Peyer's patch (tissue), 4 donors: ENCODE data around the gene KRTAP19-5. TPM values are rescaled to one million over a fixed set of nuclear protein-coding genes. Genes with fewer than 3 reads are reported as not detected.

Experiments used
- DNase-seq, 3 donors: peaks; one replicate each; pipeline ENCODE4 v3.0.0-alpha.2; 2017 to 2019
- H3K27ac ChIP-seq, 4 donors: fragments of 200-600 bp; sonication (generic); one replicate each; pipeline ENCODE4 v1.5.1; 2016 to 2019
- H3K27me3 ChIP-seq, 2 donors: fragments of 200-600 bp; sonication (generic); one replicate each; pipeline ENCODE4 v1.5.1; 2019
- H3K36me3 ChIP-seq, 3 donors: fragments of 200-600 bp; sonication (generic); one replicate each; pipeline ENCODE4 v1.5.1; 2016 to 2019
- H3K4me1 ChIP-seq, 4 donors: fragments of 200-600 bp; sonication (generic); one replicate each; pipeline ENCODE4 v1.5.1; 2016 to 2019
- H3K4me3 ChIP-seq, 4 donors: fragments of 200-600 bp; sonication (generic); 1 replicate in 3 of 4; 2 replicates in 1 of 4; pipeline ENCODE4 v1.5.1; 2016 to 2019; ENCODE audit warnings: mild to moderate bottlenecking in 1 of 4
- H3K9me3 ChIP-seq, 4 donors: fragments of 200-600 bp; sonication (generic); one replicate each; pipeline ENCODE4 v1.5.1; 2016 to 2019; ENCODE audit warnings: mild to moderate bottlenecking in 1 of 4
- POLR2A ChIP-seq, 2 donors: fragments of 450-650 bp; IDR thresholded peaks; one replicate each; pipeline ENCODE4 v1.5.1; 2017; ENCODE audit warnings: antibody characterized with exemption in 2 of 2, mild to moderate bottlenecking in 2 of 2, moderate library complexity in 2 of 2
- total RNA-seq, 4 donors: library from RNA; depleted of rRNA; stranded (reverse); fragments of >200 nt; gene quantifications; one replicate each; pipeline ENCODE4 v1.1.0, GENCODE V29; 2016
- TF ChIP-seq, protein P1 (sequence below), 6 experiments: fragments of 450-650 bp in 4 of 6; fragments of 200-600 bp in 2 of 6; sonication (generic) in 1 of 6; IDR thresholded peaks; one replicate each; pipeline ENCODE4 v1.5.1; 2017 to 2019; ENCODE audit warnings: antibody characterized with exemption in 6 of 6, mild to moderate bottlenecking in 3 of 6, moderate library complexity in 1 of 6

Gene KRTAP19-5
- total RNA-seq, 4 donors from 2014 or later = not detected

DNA sequence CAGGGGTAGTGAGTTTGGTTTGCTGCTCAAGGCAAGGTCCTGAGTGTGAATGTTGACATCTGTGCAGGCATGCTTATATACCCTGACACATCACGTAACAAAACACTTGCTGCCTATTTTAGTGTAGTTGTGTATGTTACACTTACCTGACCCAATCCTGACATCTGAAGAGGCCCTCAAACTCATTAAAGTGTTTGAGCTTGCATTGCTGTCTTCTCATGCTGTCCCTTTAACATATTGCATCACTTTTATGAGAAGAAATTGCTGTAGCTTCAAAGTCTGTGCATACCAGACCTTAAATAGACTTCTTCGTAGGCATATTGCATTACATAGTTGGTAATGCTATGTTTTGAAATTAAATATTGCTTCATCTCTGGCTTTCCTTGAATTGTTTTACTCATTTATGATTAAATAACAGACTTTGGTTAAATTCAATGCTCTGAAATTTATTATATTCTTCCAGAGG, 9.9 kb downstream of the KRTAP19-5 start, which contains the start of gene KRTAP19-3:
Gene KRTAP19-3, minus strand, starts transcription at position 51 of the 466 bp plus-strand sequence. CDS start 56 bp downstream, outside the sequence.
- H3K4me1 ChIP-seq = no peaks in the 10 kb centered on the region
- TF ChIP-seq, protein P1, sequence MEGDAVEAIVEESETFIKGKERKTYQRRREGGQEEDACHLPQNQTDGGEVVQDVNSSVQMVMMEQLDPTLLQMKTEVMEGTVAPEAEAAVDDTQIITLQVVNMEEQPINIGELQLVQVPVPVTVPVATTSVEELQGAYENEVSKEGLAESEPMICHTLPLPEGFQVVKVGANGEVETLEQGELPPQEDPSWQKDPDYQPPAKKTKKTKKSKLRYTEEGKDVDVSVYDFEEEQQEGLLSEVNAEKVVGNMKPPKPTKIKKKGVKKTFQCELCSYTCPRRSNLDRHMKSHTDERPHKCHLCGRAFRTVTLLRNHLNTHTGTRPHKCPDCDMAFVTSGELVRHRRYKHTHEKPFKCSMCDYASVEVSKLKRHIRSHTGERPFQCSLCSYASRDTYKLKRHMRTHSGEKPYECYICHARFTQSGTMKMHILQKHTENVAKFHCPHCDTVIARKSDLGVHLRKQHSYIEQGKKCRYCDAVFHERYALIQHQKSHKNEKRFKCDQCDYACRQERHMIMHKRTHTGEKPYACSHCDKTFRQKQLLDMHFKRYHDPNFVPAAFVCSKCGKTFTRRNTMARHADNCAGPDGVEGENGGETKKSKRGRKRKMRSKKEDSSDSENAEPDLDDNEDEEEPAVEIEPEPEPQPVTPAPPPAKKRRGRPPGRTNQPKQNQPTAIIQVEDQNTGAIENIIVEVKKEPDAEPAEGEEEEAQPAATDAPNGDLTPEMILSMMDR (IDR thresholded peaks at IDR 0.05) = no peak
- TF ChIP-seq POLR2A (IDR thresholded peaks at IDR 0.05) = no peak
- H3K27ac ChIP-seq = no peak within 1 kb of the TSS
- H3K27me3 ChIP-seq = no peaks in the 10 kb centered on the region
- no peak for DNase-seq
- no peak within 1 kb of the TSS for H3K4me3 ChIP-seq
- H3K9me3 ChIP-seq = no peaks in the 10 kb centered on the region
- no peaks in the 10 kb centered on the region for H3K36me3 ChIP-seq

DNA sequence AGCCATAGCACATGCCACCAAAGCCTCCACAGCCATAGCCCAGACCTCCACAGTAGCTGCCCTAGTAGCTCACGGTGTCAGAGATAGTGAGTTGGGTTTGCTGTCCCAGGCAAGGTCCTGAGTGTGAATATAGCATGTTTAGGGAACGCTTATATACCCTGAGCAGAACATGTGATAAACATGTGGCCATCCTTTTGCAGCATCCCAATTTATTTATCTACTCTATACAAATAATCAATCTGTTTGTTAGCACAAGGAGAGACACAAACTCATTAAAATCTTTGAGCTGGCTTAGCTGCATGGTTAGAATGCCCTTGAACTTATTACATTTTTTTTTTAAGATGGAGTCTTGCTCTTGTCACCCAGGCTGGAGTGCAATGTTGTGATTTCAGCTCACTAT, 14.6 kb downstream of the KRTAP19-5 start, which contains the start of gene KRTAP19-2:
Gene KRTAP19-2, minus strand, starts transcription at position 101 of the 400 bp plus-strand sequence. Its CDS starts 88 bp downstream, at position 13.
- H3K4me3 ChIP-seq = no peak within 1 kb of the TSS
- no peaks in the 10 kb centered on the region for H3K27me3 ChIP-seq
- H3K36me3 ChIP-seq = no peaks in the 10 kb centered on the region
- no peak for TF ChIP-seq POLR2A (IDR thresholded peaks at IDR 0.05)
- TF ChIP-seq, protein P1 (IDR thresholded peaks at IDR 0.05) = no peak
- DNase-seq = no peak
- H3K27ac ChIP-seq = no peak within 1 kb of the TSS
- H3K9me3 ChIP-seq = no peaks in the 10 kb centered on the region
- no peaks in the 10 kb centered on the region for H3K4me1 ChIP-seq

DNA sequence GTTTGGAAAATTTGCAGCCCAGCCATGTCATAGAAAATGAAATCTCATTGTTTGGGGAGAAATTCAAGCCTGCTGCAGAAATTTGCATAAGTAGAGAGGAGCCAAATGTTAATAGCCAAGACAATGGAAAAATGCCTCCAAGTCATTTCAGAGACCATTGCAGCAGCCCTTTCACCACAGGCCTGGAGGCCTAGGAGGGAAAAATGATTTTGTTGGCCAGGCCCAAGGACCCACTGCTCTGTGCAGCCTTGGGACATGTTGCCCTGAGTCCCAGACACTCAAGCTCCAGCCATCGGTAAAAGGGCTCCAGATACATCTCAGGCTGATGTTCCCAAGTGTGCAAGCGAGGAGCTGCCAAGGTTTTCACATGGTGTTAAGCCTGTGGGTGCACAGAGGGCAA, 15.8 kb downstream of the KRTAP19-5 start:
- Histone ChIP-seq H3K36me3 (no peaks in the 10 kb centered on the region), H3K4me1 (no peaks in the 10 kb centered on the region), H3K4me3 (no peak overlapping the region), H3K27me3 (no peaks in the 10 kb centered on the region), H3K27ac (no peak overlapping the region), H3K9me3 (no peaks in the 10 kb centered on the region)
- no peak for TF ChIP-seq POLR2A (IDR thresholded peaks at IDR 0.05)
- TF ChIP-seq, protein P1 (IDR thresholded peaks at IDR 0.05) = no peak
- DNase-seq = no peak

DNA sequence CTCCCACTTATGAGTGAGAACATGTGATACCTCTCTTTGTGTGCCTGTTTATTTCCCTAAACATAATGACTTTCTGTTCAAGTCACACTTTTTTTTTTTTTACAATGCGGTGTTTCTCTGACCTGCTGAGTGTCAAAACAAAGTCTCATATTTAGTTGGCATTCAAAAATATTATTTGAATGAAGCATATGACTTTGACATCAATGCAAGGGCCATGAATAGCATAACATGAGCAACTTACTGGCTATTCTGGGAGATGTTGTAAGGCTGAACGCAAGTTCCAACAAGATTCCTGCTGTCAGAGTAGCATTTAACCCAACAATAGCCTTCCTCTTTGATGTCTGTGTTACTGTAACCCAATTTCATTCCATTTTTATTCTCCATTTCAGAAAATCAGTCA, 19.8 kb downstream of the KRTAP19-5 start:
- H3K27ac ChIP-seq = no peak overlapping the region
- no peak for DNase-seq
- TF ChIP-seq, protein P1 (IDR thresholded peaks at IDR 0.05) = no peak
- TF ChIP-seq POLR2A (IDR thresholded peaks at IDR 0.05) = no peak
- no peaks in the 10 kb centered on the region for H3K36me3 ChIP-seq
- no peak overlapping the region for H3K4me3 ChIP-seq
- H3K9me3 ChIP-seq = no peaks in the 10 kb centered on the region
- H3K27me3 ChIP-seq = no peaks in the 10 kb centered on the region
- no peaks in the 10 kb centered on the region for H3K4me1 ChIP-seq

DNA sequence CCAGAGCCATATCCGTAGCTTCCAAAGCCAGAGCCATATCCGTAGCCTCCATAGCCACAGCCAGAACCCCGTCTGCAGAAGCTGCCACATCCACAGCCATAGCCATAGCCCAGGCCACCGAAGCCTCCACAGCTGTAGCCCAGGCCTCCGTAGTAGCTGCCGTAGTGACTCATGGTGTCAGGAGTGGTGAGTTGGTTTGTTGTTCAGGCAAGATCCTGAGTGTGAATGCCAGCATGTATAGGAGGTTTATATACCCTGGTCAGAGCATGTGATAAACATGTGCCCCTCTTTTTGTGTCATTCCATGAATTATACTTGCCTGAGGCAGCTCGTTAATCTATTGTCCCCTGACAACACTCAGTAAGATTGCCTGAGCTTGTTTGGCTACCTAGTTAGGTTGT, 21.8 kb downstream of the KRTAP19-5 start, which contains the start of gene KRTAP19-1:
Gene KRTAP19-1, minus strand, starts transcription at position 223 of the 400 bp plus-strand sequence. Its CDS starts 50 bp downstream, at position 173.
- H3K36me3 ChIP-seq = no peaks in the 10 kb centered on the region
- no peak within 1 kb of the TSS for H3K4me3 ChIP-seq
- no peak for DNase-seq
- no peaks in the 10 kb centered on the region for H3K9me3 ChIP-seq
- H3K27ac ChIP-seq = no peak within 1 kb of the TSS
- H3K27me3 ChIP-seq = no peaks in the 10 kb centered on the region
- TF ChIP-seq, protein P1 (IDR thresholded peaks at IDR 0.05) = no peak
- TF ChIP-seq POLR2A (IDR thresholded peaks at IDR 0.05) = no peak
- no peaks in the 10 kb centered on the region for H3K4me1 ChIP-seq
